MM.1S (cell line): ENCODE measurements around the gene YWHAH.

Experiments
- DNase-seq: peaks from one replicate; pipeline ENCODE4 v3.0.0-alpha.2; 2015
- H2AFZ ChIP-seq: fragments of 300-600 bp; sonication (generic); 2 replicates; pipeline ENCODE4 v1.6.0; 2016; ENCODE audit warnings: antibody characterized with exemption, low read length
- H3F3A ChIP-seq: fragments of 300-600 bp; sonication (generic); 2 replicates; pipeline ENCODE4 v1.6.1; 2016; ENCODE audit warnings: mild to moderate bottlenecking, antibody characterized with exemption, low read length, moderate library complexity, mixed read lengths; ENCODE audit not compliant: insufficient read depth
- H3K27ac ChIP-seq: fragments of 300-600 bp; sonication (generic); 2 replicates; pipeline ENCODE4 v1.5.1; 2016; ENCODE audit warnings: mild to moderate bottlenecking, low read length
- H3K27me3 ChIP-seq: fragments of 300-600 bp; sonication (generic); replicated peaks from 2 replicates; pipeline ENCODE4 v1.6.0; 2016; ENCODE audit warnings: low read length; ENCODE audit not compliant: insufficient read depth
- H3K36me3 ChIP-seq: fragments of 300-600 bp; sonication (generic); replicated peaks from 2 replicates; pipeline ENCODE4 v1.6.1; 2016; ENCODE audit warnings: mild to moderate bottlenecking, low read length, mixed read lengths; ENCODE audit not compliant: insufficient read depth
- H3K4me1 ChIP-seq: fragments of 300-600 bp; sonication (generic); 2 replicates; pipeline ENCODE4 v1.6.1; 2016; ENCODE audit warnings: low read length, mixed read lengths
- H3K4me2 ChIP-seq: fragments of 300-600 bp; sonication (generic); 2 replicates; pipeline ENCODE4 v1.6.0; 2016; ENCODE audit warnings: low read depth, low read length
- H3K4me3 ChIP-seq: fragments of 300-600 bp; sonication (generic); 2 replicates; pipeline ENCODE4 v1.5.1; 2016; ENCODE audit warnings: low read length, mixed read lengths
- H3K79me2 ChIP-seq: fragments of 300-600 bp; sonication (generic); 2 replicates; pipeline ENCODE4 v1.6.1; 2016; ENCODE audit warnings: mixed run types, low read length, mixed read lengths
- H3K9ac ChIP-seq: fragments of 300-600 bp; sonication (generic); 2 replicates; pipeline ENCODE4 v1.6.1; 2016; ENCODE audit warnings: low read length, mixed read lengths
- H3K9me2 ChIP-seq: fragments of 300-600 bp; sonication (generic); replicated peaks from 2 replicates; pipeline ENCODE4 v1.6.1; 2016; ENCODE audit warnings: mild to moderate bottlenecking, low read length, mixed read lengths; ENCODE audit not compliant: insufficient read depth
- H3K9me3 ChIP-seq: fragments of 300-600 bp; sonication (generic); replicated peaks from 2 replicates; pipeline ENCODE4 v1.6.1; 2016; ENCODE audit warnings: mild to moderate bottlenecking, low read length, mixed read lengths; ENCODE audit not compliant: insufficient read depth
- H4K20me1 ChIP-seq: fragments of 300-600 bp; sonication (generic); 2 replicates; pipeline ENCODE4 v1.6.1; 2016; ENCODE audit warnings: mild to moderate bottlenecking, low read length, moderate library complexity, mixed read lengths; ENCODE audit not compliant: insufficient read depth
- CTCF ChIP-seq: fragments of 300-600 bp; sonication (generic); IDR thresholded peaks from 2 replicates; pipeline ENCODE4 v1.5.1; 2016; ENCODE audit warnings: antibody characterized with exemption, low read length, mixed read lengths
- EZH2 ChIP-seq: fragments of 300-600 bp; sonication (generic); optimal IDR thresholded peaks from 2 replicates; pipeline ENCODE3; 2017; ENCODE audit warnings: low read depth, mild to moderate bottlenecking, antibody characterized with exemption, low read length, mixed read lengths
- EZH2phosphoT487 ChIP-seq: fragments of 300-600 bp; sonication (generic); IDR thresholded peaks from 2 replicates; pipeline ENCODE4 v1.6.1; 2018; ENCODE audit warnings: antibody characterized with exemption, low read length

The YWHAH gene

GRCh38 chr22:31919730-31920129 is 24.6 kb upstream of the YWHAH start:
- no peak overlapping the region for H3K4me2 ChIP-seq
- TF ChIP-seq EZH2 (no peak), EZH2phosphoT487 (no peak), CTCF (no peak)

GRCh38 chr22:31920306-31920705 is 24.0 kb upstream of the YWHAH start:
- H3K9ac ChIP-seq: no peak overlapping the region
- no peak overlapping the region for H2AFZ ChIP-seq
- no peak for DNase-seq
- peaks cover 10% of the 10 kb centered on the region; the same call in 1 of the 2 replicates for H3K4me1 ChIP-seq
- H3K27me3 ChIP-seq: no peaks in the 10 kb centered on the region
- TF ChIP-seq EZH2phosphoT487 (no peak), CTCF (no peak), EZH2 (no peak)
- no peaks in the 10 kb centered on the region for H3F3A ChIP-seq
- no peaks in the 10 kb centered on the region for H4K20me1 ChIP-seq
- no peak overlapping the region for H3K4me3 ChIP-seq
- no peaks in the 10 kb centered on the region for H3K36me3 ChIP-seq
- no peak overlapping the region for H3K4me2 ChIP-seq
- H3K9me2 ChIP-seq: no peaks in the 10 kb centered on the region
- no peaks in the 10 kb centered on the region for H3K79me2 ChIP-seq
- H3K27ac ChIP-seq: no peak overlapping the region
- no peaks in the 10 kb centered on the region for H3K9me3 ChIP-seq

More at GRCh38 chr22:31919730-31920129, 24.6 kb upstream of the YWHAH start:
- no peak overlapping the region for H3K27ac ChIP-seq
- H3K9me3 ChIP-seq: no peaks in the 10 kb centered on the region
- H3K9ac ChIP-seq: no peak overlapping the region
- no peak overlapping the region for H3K4me3 ChIP-seq
- no peaks in the 10 kb centered on the region for H3K36me3 ChIP-seq
- H3K79me2 ChIP-seq: no peaks in the 10 kb centered on the region
- no peaks in the 10 kb centered on the region for H3F3A ChIP-seq
- H3K4me1 ChIP-seq: peaks cover 10% of the 10 kb centered on the region; the same call in 1 of the 2 replicates
- no peak for DNase-seq
- no peak overlapping the region for H2AFZ ChIP-seq
- H4K20me1 ChIP-seq: no peaks in the 10 kb centered on the region
- no peaks in the 10 kb centered on the region for H3K9me2 ChIP-seq
- no peaks in the 10 kb centered on the region for H3K27me3 ChIP-seq

- H3K4me3 ChIP-seq: no peak overlapping the region
- no peaks in the 10 kb centered on the region for H3F3A ChIP-seq
- H3K36me3 ChIP-seq: no peaks in the 10 kb centered on the region
- no peaks in the 10 kb centered on the region for H3K27me3 ChIP-seq
- no peaks in the 10 kb centered on the region for H3K79me2 ChIP-seq
- no peak overlapping the region for H3K9ac ChIP-seq
- DNase-seq: no peak
- H3K27ac ChIP-seq: no peak overlapping the region
- H4K20me1 ChIP-seq: no peaks in the 10 kb centered on the region
- H2AFZ ChIP-seq: no peak overlapping the region
- peaks cover 10% of the 10 kb centered on the region; the same call in 1 of the 2 replicates for H3K4me1 ChIP-seq
- no peak overlapping the region for H3K4me2 ChIP-seq
- H3K9me2 ChIP-seq: no peaks in the 10 kb centered on the region
- TF ChIP-seq EZH2phosphoT487 (no peak), EZH2 (no peak), CTCF (no peak)
- no peaks in the 10 kb centered on the region for H3K9me3 ChIP-seq
Observed at GRCh38 chr22:31921106-31921505, 23.2 kb upstream of the YWHAH start.
